PC-9 (cell line): Measurements from ENCODE around the gene TUBB4B. TPM values are rescaled to one million over a fixed set of nuclear protein-coding genes. Genes with fewer than 3 reads are reported as not detected.

ENCODE experiments used
- Bru-seq: library from RNA; stranded (reverse); fragments of 400-500 nt; gene quantifications from one replicate; lab custom pipeline; 2021; lab: Mats Ljungman, UMichigan
- BruChase-seq, 2 experiments: library from RNA; stranded (reverse); fragments of 400-500 nt; gene quantifications; one replicate each; lab custom pipeline; 2021; lab: Mats Ljungman, UMichigan
- BruUV-seq: library from RNA; stranded (reverse); fragments of 400-500 nt; replicated peaks from 2 replicates; lab custom pipeline; 2021; lab: Mats Ljungman, UMichigan
- CTCF ChIA-PET: fragments of 300-600 bp; sonication (Branson Sonifier 250); formaldehyde crosslinking; loops from one replicate; lab custom pipeline; 2022; ENCODE audit warnings: antibody characterized with exemption; lab: Charles Lee
- POLR2A ChIA-PET: fragments of 300-600 bp; sonication (Branson Sonifier 250); formaldehyde crosslinking; loops from one replicate; lab custom pipeline; 2022; ENCODE audit warnings: antibody characterized with exemption; ENCODE audit not compliant: unreplicated experiment; lab: Charles Lee
- DNase-seq, 2 experiments: peaks; one replicate each; pipeline versions ENCODE4 v3.0.0 to v3.0.0-alpha.2; 2015 to 2022; ENCODE audit warnings: mixed read lengths in 1 of 2
- H2AFZ ChIP-seq: fragments of 200-600 bp; sonication (generic); 2 replicates; pipeline ENCODE4 v1.8.1; 2017; ENCODE audit warnings: antibody characterized with exemption
- H3F3A ChIP-seq: fragments of 200-600 bp; sonication (generic); 2 replicates; pipeline ENCODE4 v1.8.1; 2017; ENCODE audit warnings: antibody characterized with exemption, mild to moderate bottlenecking, low read depth; ENCODE audit not compliant: insufficient read depth
- H3K27ac ChIP-seq: fragments of 200-600 bp; sonication (generic); 2 replicates; pipeline ENCODE4 v1.6.1; 2016; ENCODE audit warnings: mixed run types
- H3K27me3 ChIP-seq: fragments of 200-600 bp; sonication (generic); 2 replicates; pipeline ENCODE4 v1.6.1; 2016; ENCODE audit warnings: low read depth, mixed run types; ENCODE audit not compliant: insufficient read depth
- H3K36me3 ChIP-seq: fragments of 200-600 bp; sonication (generic); 2 replicates; pipeline ENCODE4 v1.6.1; 2016; ENCODE audit warnings: low read depth, mixed run types
- H3K4me1 ChIP-seq: fragments of 200-600 bp; sonication (generic); replicated peaks from 2 replicates; pipeline ENCODE4 v1.6.1; 2016; ENCODE audit warnings: mixed run types; ENCODE audit not compliant: insufficient read depth
- H3K4me2 ChIP-seq: fragments of 200-600 bp; sonication (generic); 2 replicates; pipeline ENCODE4 v1.6.1; 2017; ENCODE audit warnings: mixed run types
- H3K4me3 ChIP-seq: fragments of 200-600 bp; sonication (generic); 2 replicates; pipeline ENCODE4 v1.6.1; 2016; ENCODE audit warnings: mixed run types
- H3K79me2 ChIP-seq: fragments of 200-600 bp; sonication (generic); 2 replicates; pipeline ENCODE4 v1.6.1; 2017; ENCODE audit warnings: low read depth, mixed run types
- H3K9me2 ChIP-seq: fragments of 200-600 bp; sonication (generic); 2 replicates; pipeline ENCODE4 v1.8.1; 2017; ENCODE audit warnings: mild to moderate bottlenecking; ENCODE audit not compliant: insufficient read depth
- H3K9me3 ChIP-seq: fragments of 200-600 bp; sonication (generic); 2 replicates; pipeline ENCODE4 v1.8.1; 2016; ENCODE audit warnings: low read depth; ENCODE audit not compliant: insufficient read depth
- H4K20me1 ChIP-seq: fragments of 200-600 bp; sonication (generic); 2 replicates; pipeline ENCODE4 v1.8.1; 2017; ENCODE audit not compliant: insufficient read depth
- CTCF ChIP-seq: fragments of 200-600 bp; sonication (generic); conservative IDR thresholded peaks from 2 replicates; pipeline ENCODE4 v1.6.1; 2017; ENCODE audit warnings: mixed run types, antibody characterized with exemption, mild to moderate bottlenecking, moderate library complexity
- EZH2 ChIP-seq: fragments of 200-600 bp; sonication (generic); IDR thresholded peaks from 2 replicates; pipeline ENCODE4 v1.8.0; 2017; ENCODE audit warnings: antibody characterized with exemption, low read depth
- intact Hi-C: fragments of 100-400 bp; cut with micrococcal nuclease; formaldehyde crosslinking; loops from one replicate; pipeline ENCODE4 v1.10.0; 2022; ENCODE audit not compliant: unreplicated experiment
- long read RNA-seq: library from polyadenylated mRNA; stranded (forward); transcript quantifications from one replicate; pipeline ENCODE4 v2.0.0, GENCODE V29; 2022
- total RNA-seq: library from RNA; stranded (reverse); gene quantifications from 2 replicates; pipeline ENCODE4 v1.2.3, GENCODE V29; 2021

TUBB4B gene
- total RNA-seq = 441 and 494 TPM in 2 replicates
- percentile 98 among the genes with signal in this experiment for Bru-seq, nascent RNA
- BruChase-seq, experiment 1, labeled RNA remaining after a 2-hour chase = percentile 99 among the genes with signal in this experiment
- BruChase-seq, experiment 2, labeled RNA remaining after a 6-hour chase = percentile 100 among the genes with signal in this experiment
- long read RNA-seq, transcript TUBB4B-201 (4 exons, 1,637 nt) = major isoform, 508 of 1,407 reads
- long read RNA-seq, partial matches to known transcripts = 10 of 1,407 reads
- long read RNA-seq, other reads (novel, unspliced or antisense) = 889 of 1,407 reads

DNA sequence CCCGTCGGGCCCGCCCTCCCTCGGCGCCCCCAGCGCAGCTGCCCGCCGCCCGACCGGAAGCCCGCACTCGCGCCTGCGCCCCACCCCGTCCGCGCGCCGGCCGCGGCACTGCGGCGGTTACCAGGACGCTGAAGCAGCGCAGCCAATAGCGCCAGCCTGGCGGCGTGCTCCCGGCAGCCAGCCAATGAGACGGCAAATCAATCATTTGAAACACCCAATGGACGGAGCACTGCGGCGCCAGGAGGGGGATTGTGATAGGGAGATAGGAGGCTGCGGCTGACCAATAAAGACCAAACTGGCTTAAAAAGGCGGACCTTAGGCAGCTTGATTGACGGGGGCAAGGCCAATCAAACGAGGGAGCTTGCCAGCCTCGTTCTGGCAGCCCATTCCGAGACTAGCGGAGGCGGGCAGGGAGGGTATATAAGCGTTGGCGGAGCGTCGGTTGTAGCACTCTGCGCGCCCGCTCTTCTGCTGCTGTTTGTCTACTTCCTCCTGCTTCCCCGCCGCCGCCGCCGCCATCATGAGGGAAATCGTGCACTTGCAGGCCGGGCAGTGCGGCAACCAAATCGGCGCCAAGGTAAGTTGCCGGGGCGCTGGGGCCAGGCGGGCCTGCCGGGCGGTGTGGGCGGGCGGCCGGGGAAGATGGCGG is at the start of gene TUBB4B:
TSS of gene TUBB4B (plus strand) at position 447 of the 649 bp plus-strand sequence. CDS start at position 521, 74 bp downstream.
- H3K27ac ChIP-seq = peak within 1 kb of the TSS; percentile 82
- intact Hi-C loops = loop anchor here (2.0 to 5.0 kb wide), 3 partner anchors 36 to 449 kb away; partner anchors contain the start of genes TMEM141 and TOR4A
- no peaks in the 10 kb centered on the region for H3K27me3 ChIP-seq
- DNase-seq = peak; percentile 98 to 100
- no peak for TF ChIP-seq CTCF
- H3K36me3 ChIP-seq = peaks cover 21% of the 10 kb centered on the region; the same call in 1 of the 2 replicates
- H3K9me2 ChIP-seq = no peaks in the 10 kb centered on the region
- peak within 1 kb of the TSS; percentile 99 for H3K4me2 ChIP-seq
- no peaks in the 10 kb centered on the region for H3K9me3 ChIP-seq
- H4K20me1 ChIP-seq = peaks cover 29% of the 10 kb centered on the region
- H3K4me3 ChIP-seq = peak within 1 kb of the TSS; percentile 97
- CTCF ChIA-PET = interaction anchor here (0.5 to 0.7 kb wide), 2 partner anchors 43 to 113 kb away, joined by 3 to 8 read pairs; no protein-coding TSS in a partner anchor
- POLR2A ChIA-PET = interaction anchor here (0.5 to 1.8 kb wide), 18 partner anchors 13 to 449 kb away, joined by 3 to 19 read pairs (median 6); partner anchors contain the start of genes NELFB, RNF224, SAPCD2 and TOR4A
- peak within 1 kb of the TSS; percentile 89 for H2AFZ ChIP-seq
- BruUV-seq = no TSS peak
- peaks cover 40% of the 10 kb centered on the region for H3F3A ChIP-seq
- H3K4me1 ChIP-seq = peaks cover 39% of the 10 kb centered on the region
- H3K79me2 ChIP-seq = peaks cover 56% of the 10 kb centered on the region

DNA sequence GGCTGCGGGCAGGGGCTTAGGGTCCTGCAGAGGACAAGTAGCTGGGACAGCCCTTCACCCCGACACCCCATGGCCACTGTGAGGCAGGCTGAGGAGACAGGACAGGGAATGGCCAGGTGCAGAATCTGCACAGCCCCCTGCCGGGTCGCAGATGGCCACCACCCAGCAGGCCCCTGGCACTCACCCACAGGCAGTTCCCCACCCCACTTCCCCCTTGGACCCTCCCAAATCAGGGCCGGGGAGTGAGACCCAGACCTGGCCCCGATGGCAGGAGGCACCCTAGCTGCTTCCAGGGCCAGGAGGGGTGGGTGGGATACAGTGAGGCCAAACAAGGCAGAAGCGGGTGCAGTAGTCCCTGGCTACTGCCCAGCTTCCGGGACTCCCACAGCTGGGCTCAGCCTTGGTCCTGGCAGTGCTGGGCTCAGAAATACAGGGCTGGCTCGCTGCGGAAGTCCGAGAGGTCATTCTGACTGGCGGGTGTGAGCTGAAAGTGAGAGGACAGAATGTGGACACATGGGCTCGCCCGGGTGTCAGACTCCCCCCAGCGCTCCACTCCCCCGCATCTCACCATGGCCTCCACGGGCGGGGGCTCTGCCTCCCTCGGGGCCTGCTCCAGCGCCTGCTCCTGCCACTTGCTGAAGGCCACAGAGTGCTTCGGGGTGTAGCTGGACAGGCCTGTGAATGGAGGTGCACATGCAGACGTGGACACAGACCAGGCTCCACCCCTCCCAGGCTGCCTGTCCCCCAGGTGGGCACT is 49.2 kb upstream of the TUBB4B start:
- H3K27ac ChIP-seq = no peak overlapping the region
- ChIA-PET CTCF (interaction anchor here (0.5 kb wide), 1 partner anchor 106 kb away, joined by 3 read pairs; no protein-coding TSS in a partner anchor), POLR2A (no interaction called here)
- peaks cover 54% of the 10 kb centered on the region for H4K20me1 ChIP-seq
- H3K36me3 ChIP-seq = no peaks in the 10 kb centered on the region
- peaks cover 55% of the 10 kb centered on the region for H3K79me2 ChIP-seq
- peaks cover 38% of the 10 kb centered on the region for H3F3A ChIP-seq
- no peaks in the 10 kb centered on the region for H3K9me3 ChIP-seq
- H2AFZ ChIP-seq = no peak overlapping the region
- TF ChIP-seq CTCF (no peak), EZH2 (no peak)
- intact Hi-C loops = no loop called here
- H3K4me2 ChIP-seq = no peak overlapping the region
- H3K27me3 ChIP-seq = no peaks in the 10 kb centered on the region
- no peak overlapping the region for H3K4me3 ChIP-seq
- H3K9me2 ChIP-seq = no peaks in the 10 kb centered on the region
- peaks cover 55% of the 10 kb centered on the region for H3K4me1 ChIP-seq
- no peak for DNase-seq
- no TSS peak for BruUV-seq

- no peak for DNase-seq
- BruUV-seq = no TSS peak
- ChIA-PET CTCF (interaction anchor here (0.5 kb wide), 1 partner anchor 106 kb away, joined by 3 read pairs; no protein-coding TSS in a partner anchor), POLR2A (interaction anchor here (0.7 kb wide), 1 partner anchor 120 kb away, joined by 3 read pairs; no protein-coding TSS in a partner anchor)
- H3K9me2 ChIP-seq = no peaks in the 10 kb centered on the region
- no peak for TF ChIP-seq EZH2
- TF ChIP-seq CTCF = no peak
- H3K79me2 ChIP-seq = peaks cover 55% of the 10 kb centered on the region
- no peak overlapping the region for H3K4me3 ChIP-seq
- no peaks in the 10 kb centered on the region for H3K9me3 ChIP-seq
- H2AFZ ChIP-seq = no peak overlapping the region
- no peaks in the 10 kb centered on the region for H3K36me3 ChIP-seq
- H3K4me1 ChIP-seq = peaks cover 55% of the 10 kb centered on the region
- peaks cover 59% of the 10 kb centered on the region for H4K20me1 ChIP-seq
- H3F3A ChIP-seq = peaks cover 38% of the 10 kb centered on the region
- intact Hi-C loops = no loop called here
- no peak overlapping the region for H3K4me2 ChIP-seq
- H3K27ac ChIP-seq = no peak overlapping the region
- no peaks in the 10 kb centered on the region for H3K27me3 ChIP-seq
Measured at GRCh38 chr9:137192448-137192780, 48.7 kb upstream of the TUBB4B start.
